CD4-positive, alpha-beta T cell (primary cell): ENCODE measurements around the gene VAV2. TPM values are rescaled to one million over a fixed set of nuclear protein-coding genes. Genes with fewer than 3 reads are reported as not detected.
A peak's percentile ranks its signal among the peaks of the same experiment; 100 is the strongest.

ENCODE experiments used
- ATAC-seq: fragments of 200-7000 bp; cut with Tn5 transposase; one replicate; pipeline ENCODE4 v1.10.0; 2022; ENCODE audit warnings: mild to moderate bottlenecking; ENCODE audit not compliant: poor library complexity
- CTCF ChIA-PET: fragments of 350-600 bp; sonication (Branson Sonifier 250); formaldehyde crosslinking; loops from one replicate; lab custom pipeline; 2021; ENCODE audit warnings: antibody characterized with exemption, inconsistent platforms; lab: Charles Lee
- POLR2A ChIA-PET: fragments of 350-600 bp; sonication (Branson Sonifier 250); formaldehyde crosslinking; loops from one replicate; lab custom pipeline; 2021; ENCODE audit warnings: antibody characterized with exemption, inconsistent platforms; lab: Charles Lee
- DNase-seq, 14 experiments: peaks; one replicate each; pipeline ENCODE4 v3.0.0-alpha.2; 2013 to 2020; ENCODE audit warnings: mixed read lengths in 2 of 14
- H3K27ac ChIP-seq, 2 donors: one replicate each; pipeline versions ENCODE4 v1.5.1 to v1.7.0; 2013; ENCODE audit warnings: low read length in 2 of 2, low read depth in 1 of 2, mild to moderate bottlenecking in 1 of 2
- H3K27me3 ChIP-seq, 2 experiments: 1 replicate in 1 of 2; 2 replicates in 1 of 2; pipeline versions ENCODE4 v1.6.1 to v1.7.0; 2013; ENCODE audit warnings: low read length in 2 of 2, control low read depth in 1 of 2, mild to moderate bottlenecking in 1 of 2, moderate library complexity in 1 of 2; ENCODE audit not compliant: insufficient read depth in 2 of 2, control insufficient read depth in 1 of 2
- H3K36me3 ChIP-seq: one replicate; pipeline ENCODE4 v1.6.1; 2013; ENCODE audit warnings: low read length, control low read depth; ENCODE audit not compliant: insufficient read depth
- H3K4me1 ChIP-seq: one replicate; pipeline ENCODE4 v1.6.1; 2013; ENCODE audit warnings: low read length, control low read depth; ENCODE audit not compliant: insufficient read depth
- H3K4me3 ChIP-seq: one replicate; pipeline ENCODE4 v1.5.1; 2013; ENCODE audit warnings: mild to moderate bottlenecking, low read length, moderate library complexity
- H3K9me3 ChIP-seq, 2 experiments: 1 replicate in 1 of 2; 2 replicates in 1 of 2; pipeline versions ENCODE4 v1.6.1 to v1.7.0; 2013; ENCODE audit warnings: low read length in 2 of 2, mild to moderate bottlenecking in 2 of 2, control low read depth in 1 of 2, moderate library complexity in 1 of 2; ENCODE audit not compliant: control insufficient read depth in 1 of 2, insufficient read depth in 1 of 2
- H3K27ac Mint-ChIP-seq: one replicate; pipeline ENCODE4 v1.8.0; 2020; ENCODE audit warnings: mixed read lengths
- H3K27me3 Mint-ChIP-seq: one replicate; pipeline ENCODE4 v1.8.0; 2021; ENCODE audit warnings: mixed read lengths
- H3K36me3 Mint-ChIP-seq: one replicate; pipeline ENCODE4 v1.8.0; 2021; ENCODE audit warnings: low read depth, mixed read lengths
- H3K4me1 Mint-ChIP-seq: one replicate; pipeline ENCODE4 v1.8.0; 2021; ENCODE audit warnings: low read depth, mixed read lengths
- H3K4me3 Mint-ChIP-seq: one replicate; pipeline ENCODE4 v1.8.0; 2020; ENCODE audit warnings: mild to moderate bottlenecking, mixed read lengths
- H3K9me3 Mint-ChIP-seq: one replicate; pipeline ENCODE4 v1.8.0; 2020; ENCODE audit warnings: mixed read lengths
- CTCF ChIP-seq: fragments of 200-600 bp; IDR thresholded peaks from one replicate; pipeline ENCODE4 v1.8.0; 2022; ENCODE audit warnings: antibody characterized with exemption, mild to moderate bottlenecking
- intact Hi-C, 2 experiments: fragments of 100-400 bp; cut with DNase I in 1 of 2; cut with micrococcal nuclease in 1 of 2; formaldehyde crosslinking; loops; one replicate each; pipeline versions ENCODE4 v1.15.1 to v1.9.0; 2023 to 2025; cut with DNase I, micrococcal nuclease
- total RNA-seq, 174 experiments: library from RNA in 2 of 174; stranded (reverse) in 2 of 174; gene quantifications; one replicate each; pipeline ENCODE4 v1.2.3 and lab custom pipeline; 2021 to 2026

Gene VAV2
- total RNA-seq, 2 experiments from 2014 or later, result 1.6 to 1.7 TPM

DNA sequence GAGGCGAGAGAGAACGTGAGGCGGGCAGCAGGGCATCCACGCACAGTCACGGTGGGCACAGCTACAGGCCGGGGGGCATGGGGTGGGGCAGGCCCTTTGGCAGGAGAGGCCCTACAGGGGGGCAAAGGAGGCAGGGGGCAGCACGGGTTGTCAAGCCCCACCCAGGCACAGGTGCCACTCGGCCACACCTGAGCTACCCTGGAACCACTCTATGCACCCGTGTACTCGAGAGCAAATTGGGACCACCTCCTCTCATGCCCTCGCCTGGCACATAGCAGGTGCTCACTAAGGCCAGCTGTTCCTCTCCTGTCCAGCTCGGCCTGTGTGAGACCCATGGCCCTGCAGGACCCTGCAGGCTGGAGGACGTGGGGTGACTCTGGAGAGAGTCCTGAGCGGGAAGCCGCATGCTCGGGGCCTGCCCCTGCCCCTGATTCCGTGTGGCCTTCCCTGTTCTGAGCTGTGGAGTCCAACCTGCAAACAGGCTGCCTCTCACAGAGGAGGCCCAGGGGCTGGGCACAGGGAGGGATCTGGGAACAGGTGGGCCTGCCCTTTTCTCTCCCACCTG, 222.5 kb downstream of the VAV2 start:
- intact Hi-C loops, result no loop called here
- peaks cover 8 to 15% of the 10 kb centered on the region in 2 experiments for H3K9me3 ChIP-seq
- POLR2A ChIA-PET, result no interaction called here
- no peaks in the 10 kb centered on the region for H3K9me3 Mint-ChIP-seq
- no peaks in the 10 kb centered on the region for H3K36me3 ChIP-seq
- no peaks in the 10 kb centered on the region for H3K4me1 Mint-ChIP-seq
- CTCF ChIA-PET, result no interaction called here
- TF ChIP-seq CTCF, result no peak
- H3K4me1 ChIP-seq, result no peaks in the 10 kb centered on the region
- H3K27ac Mint-ChIP-seq, result no peak overlapping the region
- no peak overlapping the region for H3K4me3 Mint-ChIP-seq
- ATAC-seq (no peak), DNase-seq (peak in 1 of 14 experiments; percentile 29)
- no peak overlapping the region for H3K27ac ChIP-seq
- no peaks in the 10 kb centered on the region for H3K27me3 Mint-ChIP-seq
- peaks cover 8% of the 10 kb centered on the region for H3K36me3 Mint-ChIP-seq
- no peak overlapping the region for H3K4me3 ChIP-seq
- H3K27me3 ChIP-seq, result no peaks in the 10 kb centered on the region

DNA sequence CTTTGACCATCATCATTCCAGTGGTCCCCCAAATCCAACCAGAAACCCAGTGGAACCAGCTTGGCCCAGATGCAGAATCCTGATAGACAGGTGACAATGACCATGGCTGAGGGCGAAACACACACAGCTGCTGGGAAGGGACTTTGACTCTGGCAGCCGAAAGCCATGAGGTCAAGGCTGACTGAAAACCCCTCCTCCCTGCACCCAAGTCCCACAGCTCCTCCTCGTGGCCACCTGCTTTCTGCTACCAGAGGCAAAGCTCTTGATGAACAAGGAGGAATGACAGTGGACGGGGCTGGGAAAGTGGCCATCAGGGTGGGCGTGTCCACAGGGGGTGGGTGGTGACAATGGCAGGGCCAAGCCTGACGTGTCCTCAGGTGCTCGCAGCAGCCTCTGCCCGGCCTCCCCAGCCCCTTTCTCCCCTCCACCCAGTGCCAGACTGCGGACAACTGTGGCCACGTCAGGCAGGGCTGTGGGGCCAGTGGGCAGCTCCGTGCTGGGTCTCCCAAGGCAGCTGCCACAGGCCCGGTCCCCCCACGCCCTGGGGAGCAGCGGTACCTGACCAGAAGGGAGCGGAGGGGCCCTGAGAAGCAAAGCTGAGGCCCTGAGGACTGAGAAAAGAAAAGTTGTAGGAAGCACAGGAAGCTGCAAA, 223.1 kb downstream of the VAV2 start:
- Histone ChIP-seq H3K4me3 (no peak overlapping the region), H3K27me3 (no peaks in the 10 kb centered on the region), H3K9me3 (peaks cover 8 to 15% of the 10 kb centered on the region in 2 experiments), H3K27ac (no peak overlapping the region), H3K4me1 (no peaks in the 10 kb centered on the region), H3K36me3 (no peaks in the 10 kb centered on the region)
- no peak overlapping the region for H3K27ac Mint-ChIP-seq
- no peak for TF ChIP-seq CTCF
- peak in 1 of 14 experiments; percentile 29 for DNase-seq
- ChIA-PET CTCF (no interaction called here), POLR2A (no interaction called here)
- H3K4me3 Mint-ChIP-seq, result no peak overlapping the region
- H3K27me3 Mint-ChIP-seq, result no peaks in the 10 kb centered on the region
- peaks cover 11% of the 10 kb centered on the region for H3K36me3 Mint-ChIP-seq
- no peaks in the 10 kb centered on the region for H3K9me3 Mint-ChIP-seq
- intact Hi-C loops, result no loop called here
- H3K4me1 Mint-ChIP-seq, result no peaks in the 10 kb centered on the region
- no peak for ATAC-seq

DNA sequence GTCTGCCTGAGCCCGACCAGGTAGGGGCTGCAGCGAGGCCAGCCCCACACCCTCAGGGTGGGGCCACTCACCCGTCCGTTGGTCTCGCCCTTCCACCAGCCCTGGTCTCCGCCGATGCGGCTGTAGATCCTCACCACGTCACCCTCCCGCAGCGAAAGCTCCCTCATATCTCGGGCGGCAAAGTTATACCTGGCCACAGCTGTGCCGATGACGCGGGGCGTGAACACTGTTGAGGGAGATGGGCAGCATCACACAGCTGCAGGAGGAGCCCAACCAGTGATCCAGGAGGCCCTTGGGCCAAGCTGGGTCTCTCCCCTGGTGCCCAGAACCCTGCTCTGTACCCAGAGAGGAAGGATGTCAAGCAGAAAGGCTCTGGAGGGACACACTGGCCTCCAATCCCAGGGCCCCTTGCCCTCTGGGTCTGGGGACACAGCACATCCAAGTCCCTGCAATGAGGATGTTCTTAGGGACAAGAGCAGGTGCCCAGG, 223.7 kb downstream of the VAV2 start:
- Histone ChIP-seq H3K4me1 (no peaks in the 10 kb centered on the region), H3K36me3 (no peaks in the 10 kb centered on the region), H3K27me3 (no peaks in the 10 kb centered on the region), H3K4me3 (no peak overlapping the region), H3K27ac (no peak overlapping the region), H3K9me3 (peaks cover 8 to 15% of the 10 kb centered on the region in 2 experiments)
- Mint-ChIP-seq H3K36me3 (peaks cover 6% of the 10 kb centered on the region), H3K9me3 (no peaks in the 10 kb centered on the region), H3K4me3 (no peak overlapping the region), H3K4me1 (no peaks in the 10 kb centered on the region), H3K27ac (no peak overlapping the region), H3K27me3 (no peaks in the 10 kb centered on the region)
- TF ChIP-seq CTCF, result no peak
- DNase-seq (peak in 1 of 14 experiments; percentile 28), ATAC-seq (no peak)
- intact Hi-C loops, result no loop called here
- ChIA-PET CTCF (no interaction called here), POLR2A (no interaction called here)
